ENCODE measurements around the gene NPY4R. TPM values are rescaled to one million over a fixed set of nuclear protein-coding genes. Genes with fewer than 3 reads are reported as not detected.
"Not testable (repeated sequence)": the region's sequence is repeated elsewhere in the genome, so short reads cannot be mapped to it uniquely, and the experiment has no call there.

The NPY4R gene
- polyA plus RNA-seq, 4 donors: not detected

- not testable (repeated sequence) for DNase-seq (ENCODE audit: low read depth in 4 of 4, low spot score in 3 of 4)
Observed at GRCh38 chr10:46457071-46457470, 8.7 kb downstream of the NPY4R start.

GRCh38 chr10:46455992-46456391, 9.8 kb downstream of the NPY4R start:
- DNase-seq (ENCODE audit: low read depth in 4 of 4, low spot score in 3 of 4): not testable (repeated sequence)

DNA sequence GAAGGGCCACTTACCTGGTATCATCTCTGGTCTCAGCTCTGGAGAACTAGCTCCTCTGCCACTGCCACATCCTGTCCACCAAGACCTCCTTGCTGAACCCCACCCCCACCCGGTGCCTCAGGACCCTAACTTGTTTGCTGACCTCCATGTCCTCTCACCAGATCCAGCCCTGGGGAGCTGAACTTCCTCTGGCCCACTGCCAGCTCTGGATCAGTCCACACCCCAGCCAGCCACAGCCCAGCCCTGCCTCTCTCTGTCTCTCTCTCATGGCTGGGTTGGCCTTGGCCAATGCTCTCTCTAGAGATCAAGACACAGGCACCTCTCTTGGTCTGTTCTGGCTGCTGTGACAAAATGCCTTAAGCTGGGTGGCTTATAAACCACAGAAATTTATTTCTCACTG, 14.4 kb downstream of the NPY4R start:
- DNase-seq (ENCODE audit: low read depth in 4 of 4, low spot score in 3 of 4): not testable (repeated sequence)

GRCh38 chr10:46450829-46451228, 14.9 kb downstream of the NPY4R start:
- not testable (repeated sequence) for DNase-seq (ENCODE audit: low read depth in 4 of 4, low spot score in 3 of 4)

DNA sequence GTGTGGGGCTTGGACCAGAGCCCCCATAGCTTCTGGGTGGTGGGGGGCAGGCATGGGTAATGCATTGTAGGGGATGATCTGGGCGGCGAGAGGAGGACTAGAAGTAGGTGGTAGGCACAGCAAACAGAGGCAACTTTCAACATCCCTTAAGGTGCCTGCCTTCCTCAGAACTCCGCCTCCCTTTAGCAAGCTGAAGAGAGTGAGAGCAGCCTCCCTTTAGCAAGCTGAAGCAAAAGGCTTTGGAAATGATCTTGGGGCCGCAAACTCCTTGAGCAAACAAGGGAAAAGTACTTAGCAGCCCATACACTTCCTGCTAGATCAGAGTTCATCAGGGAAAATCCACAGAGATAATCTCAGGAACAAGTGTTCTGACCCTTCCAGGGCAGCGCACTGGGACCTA, 18.3 kb downstream of the NPY4R start:
- not testable (repeated sequence) for DNase-seq (ENCODE audit: low read depth in 4 of 4, low spot score in 3 of 4)

DNA sequence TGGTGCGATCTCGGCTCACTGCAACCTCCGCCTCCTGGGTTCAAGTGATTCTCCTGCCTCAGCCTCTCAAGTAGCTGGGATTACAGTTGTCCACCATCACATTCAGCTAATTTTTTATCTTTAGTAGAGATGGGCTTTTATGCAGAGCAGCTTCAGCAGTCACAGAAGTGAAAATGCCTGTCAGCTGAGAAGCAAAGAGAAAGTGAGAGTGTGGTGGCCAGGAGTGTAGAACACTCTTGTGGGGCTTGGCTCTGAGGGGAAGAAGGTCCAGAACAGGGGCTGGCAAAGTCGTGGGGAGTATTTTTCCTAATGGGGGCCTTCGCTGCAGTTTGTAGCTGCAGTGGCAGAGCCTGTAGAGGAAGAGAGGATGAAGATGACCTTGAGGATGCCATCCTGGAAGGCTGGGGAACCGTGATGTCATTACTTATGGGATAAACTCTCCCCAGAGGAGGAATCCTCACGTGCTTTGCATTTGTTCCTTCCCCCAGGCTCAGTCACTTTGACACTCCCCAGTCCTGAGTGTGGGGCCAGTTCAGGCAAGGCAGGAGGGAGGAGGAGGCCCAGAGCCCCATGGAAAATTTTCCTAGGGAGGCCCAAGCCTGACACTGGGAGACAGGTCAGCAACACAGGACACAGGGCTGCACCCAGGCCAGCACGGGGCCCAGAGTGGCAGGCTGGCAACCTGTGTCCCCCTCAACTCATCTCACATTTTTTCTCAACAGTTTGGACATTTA, 20.2 kb downstream of the NPY4R start:
- not testable (repeated sequence) for DNase-seq (ENCODE audit: low read depth in 4 of 4, low spot score in 3 of 4)

GRCh38 chr10:46443422-46443821, 22.3 kb downstream of the NPY4R start:
- not testable (repeated sequence) for DNase-seq (ENCODE audit: low read depth in 4 of 4, low spot score in 3 of 4)

- not testable (repeated sequence) for DNase-seq (ENCODE audit: low read depth in 4 of 4, low spot score in 3 of 4)
Observed at GRCh38 chr10:46442706-46443275, 23.0 kb downstream of the NPY4R start.

- DNase-seq (ENCODE audit: low read depth in 4 of 4, low spot score in 3 of 4): not testable (repeated sequence)
Observed at GRCh38 chr10:46441837-46442278, 23.9 kb downstream of the NPY4R start.

DNA sequence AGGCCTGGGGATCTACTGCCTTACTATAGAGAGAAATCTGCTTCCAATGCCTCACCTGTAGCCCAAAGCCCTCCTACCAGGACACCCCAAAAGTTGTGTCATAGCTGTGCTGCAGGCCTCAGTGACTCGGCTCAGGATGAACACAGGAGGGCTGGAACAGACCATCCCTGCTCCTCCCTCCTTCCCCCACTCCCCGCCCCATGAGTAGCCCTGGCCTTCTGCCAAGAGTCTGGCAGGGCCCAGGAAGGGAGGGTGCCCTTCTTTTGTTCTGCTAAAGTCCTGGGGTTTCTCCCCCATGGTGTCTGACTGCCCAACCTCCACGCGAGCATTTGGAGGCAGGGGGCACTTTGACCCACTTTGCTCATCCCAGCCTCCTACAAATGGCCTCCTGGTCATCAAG, 24.8 kb downstream of the NPY4R start:
- DNase-seq (ENCODE audit: low read depth in 4 of 4, low spot score in 3 of 4): not testable (repeated sequence)

DNA sequence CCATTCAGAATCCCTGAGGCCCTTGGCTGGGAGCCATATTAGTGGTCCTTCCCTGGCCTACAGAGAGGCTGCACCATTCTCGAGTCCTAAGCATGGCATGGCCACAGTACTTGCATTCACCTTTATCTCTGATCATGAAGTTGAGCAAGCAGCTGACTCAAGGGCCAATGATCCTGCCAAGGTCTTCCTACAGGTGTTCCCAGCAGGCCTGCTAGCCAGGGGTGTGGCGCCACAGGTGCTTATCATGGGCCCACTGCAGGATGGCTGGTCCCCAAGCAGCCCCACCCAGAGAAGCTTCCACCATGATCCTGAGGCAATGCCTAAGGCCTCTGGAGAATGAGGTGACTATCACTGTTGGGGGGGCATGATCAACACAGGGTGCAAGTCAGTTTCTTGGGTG, 42.2 kb downstream of the NPY4R start:
- not testable (repeated sequence) for DNase-seq (ENCODE audit: low read depth in 4 of 4, low spot score in 3 of 4)

GRCh38 chr10:46419570-46420379, 46.0 kb downstream of the NPY4R start:
- not testable (repeated sequence) for DNase-seq (ENCODE audit: low read depth in 4 of 4, low spot score in 3 of 4)

DNA sequence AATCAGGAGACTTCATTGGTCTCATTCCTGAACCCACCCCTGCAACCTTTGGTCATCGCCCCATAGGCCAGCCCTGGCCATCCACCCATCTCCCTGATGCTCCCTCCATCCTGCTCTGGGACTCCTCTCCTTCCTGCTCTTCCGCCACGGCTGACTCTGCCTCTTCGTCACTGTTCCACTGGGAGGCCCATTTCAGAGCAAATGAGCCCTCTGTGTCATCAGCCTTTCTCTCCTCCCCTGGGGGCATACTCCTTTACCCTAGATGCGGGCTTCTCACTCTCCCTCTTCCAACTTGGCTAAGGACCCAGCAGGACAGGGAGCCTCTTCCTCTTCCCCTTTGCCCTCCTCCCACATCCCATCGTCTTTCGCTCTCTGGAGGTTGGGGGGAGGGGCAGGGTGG, 47.5 kb downstream of the NPY4R start:
- DNase-seq (ENCODE audit: low read depth in 4 of 4, low spot score in 3 of 4): not testable (repeated sequence)

GRCh38 chr10:46415291-46415690, 50.5 kb downstream of the NPY4R start:
- not testable (repeated sequence) for DNase-seq (ENCODE audit: low read depth in 4 of 4, low spot score in 3 of 4)

- DNase-seq (ENCODE audit: low read depth in 4 of 4, low spot score in 3 of 4): not testable (repeated sequence)
Observed at GRCh38 chr10:46412665-46413064, 53.1 kb downstream of the NPY4R start.

- not testable (repeated sequence) for DNase-seq (ENCODE audit: low read depth in 4 of 4, low spot score in 3 of 4)
Observed at GRCh38 chr10:46411123-46411522, 54.6 kb downstream of the NPY4R start.

Other genes with a start within 250 kb of the NPY4R start
- not detected for gene ANTXRL, start 179.0 kb downstream of the NPY4R start, polyA plus RNA-seq (ENCODE audit: insufficient read length in 4 of 4)
- gene ANXA8L1, start 90.2 kb downstream of the NPY4R start, polyA plus RNA-seq (ENCODE audit: insufficient read length in 4 of 4): under 1 TPM in 3 of 4 donors, not detected in 1; 0.19 to 0.51 (median 0.42) TPM
- 1 to 10 TPM; 3.2 to 7.4 (median 4.6) TPM for gene GPRIN2, start 90.7 kb upstream of the NPY4R start, polyA plus RNA-seq (ENCODE audit: insufficient read length in 4 of 4)
- gene SYT15, start 113.2 kb upstream of the NPY4R start, polyA plus RNA-seq (ENCODE audit: insufficient read length in 4 of 4): 10 to 100 TPM in 1 of 4 donors, 1 to 10 TPM in 3; 6.7 to 10.3 (median 8.3) TPM